A673 (cell line): ENCODE results near the gene PELI2.

Experiments used
- CTCF ChIP-seq: fragments of 300-800, 200-600 bp; sonication (generic); conservative IDR thresholded peaks from 2 replicates; pipeline ENCODE4 v1.5.1; 2017; ENCODE audit warnings: low read depth, mild to moderate bottlenecking, antibody characterized with exemption, low read length, moderate library complexity, mixed read lengths
- EZH2 ChIP-seq: fragments of 200-600 bp; sonication (generic); IDR thresholded peaks from 2 replicates; pipeline ENCODE4 v1.6.1; 2017; ENCODE audit warnings: borderline replicate concordance, low read depth, mild to moderate bottlenecking, mixed read lengths, antibody characterized with exemption, low read length; ENCODE audit not compliant: poor library complexity, severe bottlenecking

DNA sequence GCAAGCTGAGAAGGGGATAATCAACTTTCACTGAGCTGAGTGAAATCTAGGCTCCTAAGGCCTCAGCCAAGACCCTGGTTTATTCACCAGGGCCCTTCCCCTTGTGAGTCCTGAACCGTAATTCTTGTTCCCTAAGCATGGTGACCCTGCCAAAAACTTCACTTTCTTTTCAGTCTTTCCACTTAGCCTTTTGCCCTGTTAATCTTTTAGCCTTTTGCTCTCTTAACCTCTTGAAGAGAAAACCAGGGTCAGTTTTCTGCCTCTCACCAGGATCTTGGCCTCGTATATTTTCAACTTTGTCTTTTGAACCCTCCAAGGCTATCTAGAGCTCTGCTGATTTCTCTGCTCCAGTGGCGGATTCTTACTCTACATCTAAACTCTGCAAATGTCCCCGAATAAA, 191.0 kb downstream of the PELI2 start:
- TF ChIP-seq CTCF, result no peak
- TF ChIP-seq EZH2, result no peak
